ENCODE measurements around the gene NIM1K. TPM values are rescaled to one million over a fixed set of nuclear protein-coding genes. Genes with fewer than 3 reads are reported as not detected.

NIM1K gene
- total RNA-seq, 1 donor from 2014 or later: 0.61 TPM

DNA sequence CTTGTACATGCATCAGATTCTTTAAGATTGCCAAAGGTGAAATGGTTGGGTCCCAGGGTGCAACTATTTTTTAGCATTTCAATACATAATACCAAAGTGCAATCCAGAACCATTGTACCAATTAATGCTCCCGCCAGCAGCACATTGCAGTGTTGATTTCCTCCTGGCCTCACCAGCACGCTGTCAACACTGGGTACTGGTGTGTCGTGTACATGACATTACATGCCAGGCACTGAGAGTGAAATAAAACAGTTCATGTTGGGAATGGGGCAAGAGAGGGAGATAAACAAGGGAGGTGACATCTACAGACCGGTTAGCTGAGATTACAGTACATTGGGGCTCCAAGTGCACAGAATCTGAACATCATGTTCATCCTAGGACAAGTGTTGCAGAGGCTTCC, 83.4 kb downstream of the NIM1K start:
- intact Hi-C loops (cut with micrococcal nuclease): no loop called here

DNA sequence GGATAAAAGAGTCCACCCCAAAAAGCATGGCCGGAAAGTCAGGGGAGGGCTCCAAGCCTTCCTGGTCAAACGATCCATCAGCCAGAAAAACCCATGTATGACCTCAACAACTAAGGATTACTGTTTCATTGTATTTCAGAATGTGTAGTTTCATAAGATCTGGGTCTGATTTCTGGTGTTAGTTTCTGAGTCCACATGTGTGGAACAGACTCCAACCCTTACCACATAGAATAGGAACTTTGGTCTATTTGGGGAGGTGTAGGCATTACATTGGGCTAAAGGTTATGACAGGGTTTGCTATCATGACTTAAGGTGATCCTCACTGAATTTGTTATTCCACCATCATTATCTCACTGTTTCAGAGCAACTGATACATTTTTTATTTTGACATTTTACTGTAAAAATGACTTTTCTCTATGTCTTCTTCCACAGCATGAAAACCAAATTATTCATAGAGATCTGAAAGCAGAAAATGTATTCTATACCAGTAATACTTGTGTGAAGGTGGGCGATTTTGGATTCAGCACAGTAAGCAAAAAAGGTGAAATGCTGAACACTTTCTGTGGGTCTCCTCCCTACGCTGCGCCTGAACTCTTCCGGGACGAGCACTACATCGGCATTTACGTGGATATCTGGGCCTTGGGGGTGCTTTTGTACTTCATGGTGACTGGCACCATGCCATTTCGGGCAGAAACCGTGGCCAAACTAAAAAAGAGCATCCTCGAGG, 87.7 kb downstream of the NIM1K start:
- intact Hi-C loops (cut with micrococcal nuclease): no loop called here

DNA sequence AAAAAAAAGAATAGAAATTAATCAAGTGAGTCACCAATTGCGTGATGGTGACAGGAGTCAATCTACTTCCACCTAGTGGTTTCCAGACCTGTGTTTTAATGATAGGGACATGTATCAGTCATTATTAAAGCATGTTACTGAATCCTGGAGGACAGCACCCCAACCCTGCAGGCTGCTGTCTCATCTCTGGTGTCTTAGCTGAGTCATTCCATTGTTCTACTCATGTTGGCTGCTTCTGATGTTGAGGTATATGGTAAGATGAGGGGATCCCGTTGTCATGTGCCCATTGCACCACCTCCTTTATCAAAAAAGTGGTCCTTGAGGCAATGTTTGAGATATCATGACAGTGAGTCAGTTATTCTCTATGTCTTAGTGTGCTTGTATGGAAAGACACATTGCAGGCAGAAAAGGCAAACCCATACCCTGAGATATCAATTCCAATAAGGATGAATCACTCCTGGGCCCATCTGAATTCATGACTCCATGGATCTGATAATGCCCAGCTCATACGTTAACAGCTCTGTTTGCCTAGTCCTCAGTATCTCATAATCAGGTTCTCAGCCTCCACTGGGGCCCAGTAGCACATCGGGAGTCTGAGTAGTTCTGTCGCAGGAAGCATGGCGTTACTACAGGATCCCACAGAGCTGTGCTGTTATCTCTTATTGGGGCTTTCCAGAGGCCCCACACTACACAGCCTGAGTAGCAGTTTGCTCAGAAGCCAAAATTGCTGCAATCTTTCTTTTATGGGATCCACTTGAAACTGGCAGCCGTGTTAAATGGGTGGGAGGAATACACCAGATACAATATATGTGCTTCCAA, 90.0 kb downstream of the NIM1K start:
- intact Hi-C loops (cut with micrococcal nuclease): no loop called here

DNA sequence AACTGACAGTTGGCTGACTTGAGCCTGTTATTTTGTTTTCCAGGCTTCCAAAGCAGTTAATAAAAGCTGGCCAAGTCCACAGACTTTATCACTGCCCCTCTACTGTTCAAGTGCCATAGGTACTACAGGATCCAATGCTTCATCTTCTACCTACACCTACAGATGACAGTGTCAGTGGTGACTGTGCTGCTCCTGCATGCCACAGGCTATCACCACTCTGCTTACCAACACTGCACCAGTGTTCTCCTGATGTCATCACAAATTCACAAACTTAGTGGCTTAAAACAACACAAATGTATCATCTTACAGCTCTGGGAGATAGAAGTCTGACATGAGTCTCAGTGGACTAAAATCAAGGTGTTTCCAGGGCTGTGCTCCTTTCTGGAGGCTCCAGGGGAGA, 94.6 kb downstream of the NIM1K start:
- intact Hi-C loops (cut with micrococcal nuclease): no loop called here

DNA sequence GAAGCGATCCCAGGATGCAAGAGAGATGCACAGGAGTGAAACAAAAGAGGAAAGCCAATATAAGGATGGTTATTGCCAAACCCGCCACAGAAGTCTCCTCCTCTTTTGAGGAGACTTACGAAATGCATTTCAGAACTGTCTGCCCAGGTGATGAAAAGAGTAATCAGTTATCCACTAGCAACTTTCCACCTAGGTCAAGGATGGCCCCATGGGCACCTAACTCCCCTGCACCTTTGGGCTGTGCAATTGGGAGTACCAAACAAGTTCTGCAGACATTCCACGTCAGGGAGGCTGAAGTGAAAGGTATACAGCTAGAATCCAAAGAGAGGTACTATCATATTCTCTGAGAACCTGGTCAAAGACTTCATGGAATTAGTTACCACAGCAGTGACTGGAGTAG, 95.5 kb downstream of the NIM1K start:
- intact Hi-C loops (cut with micrococcal nuclease): no loop called here

DNA sequence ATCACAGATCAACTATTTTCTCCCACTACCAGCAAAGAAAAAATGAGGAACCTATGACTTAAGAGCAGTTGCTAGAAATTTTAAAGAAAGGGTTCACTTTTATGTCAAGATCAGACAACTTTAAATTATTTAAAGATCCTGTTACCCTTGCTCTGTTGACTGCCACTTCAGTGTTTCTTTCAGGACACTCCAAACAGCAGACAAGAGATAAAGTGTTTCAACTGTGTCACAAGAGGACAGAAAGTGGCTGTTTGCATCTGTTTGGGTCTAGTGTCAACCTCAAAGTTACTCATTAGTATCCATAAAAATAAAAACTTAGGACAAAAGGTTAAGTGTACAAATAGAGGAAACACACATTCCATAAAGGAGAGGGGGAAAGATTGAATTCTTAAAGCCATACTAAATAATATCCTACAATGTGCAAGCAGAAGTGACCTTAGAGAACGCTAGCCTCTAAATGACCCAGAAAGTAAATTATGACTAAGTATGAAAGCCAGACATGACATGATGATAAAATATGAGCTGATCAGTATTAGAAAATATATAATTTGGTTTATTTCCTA, 96.3 kb downstream of the NIM1K start:
- intact Hi-C loops (cut with micrococcal nuclease): no loop called here

DNA sequence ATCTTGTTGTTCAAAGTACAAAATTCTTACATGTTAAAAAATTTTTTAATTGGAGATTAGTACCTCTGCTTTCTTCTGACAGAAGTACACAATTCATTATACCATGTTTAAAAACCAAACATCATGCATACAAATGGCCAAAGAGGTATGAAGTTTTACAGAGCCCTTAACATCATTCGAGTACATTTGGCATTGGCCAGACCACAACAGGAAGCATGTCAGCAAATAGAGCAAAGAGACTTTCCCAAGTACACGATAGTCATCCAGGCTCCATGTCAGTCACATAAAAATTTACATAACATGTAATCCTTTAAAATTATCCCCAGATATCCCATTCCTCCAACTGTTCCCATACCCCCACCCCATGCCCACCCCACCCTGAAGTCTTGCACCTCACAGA, 98.7 kb downstream of the NIM1K start:
- intact Hi-C loops (cut with micrococcal nuclease): no loop called here

DNA sequence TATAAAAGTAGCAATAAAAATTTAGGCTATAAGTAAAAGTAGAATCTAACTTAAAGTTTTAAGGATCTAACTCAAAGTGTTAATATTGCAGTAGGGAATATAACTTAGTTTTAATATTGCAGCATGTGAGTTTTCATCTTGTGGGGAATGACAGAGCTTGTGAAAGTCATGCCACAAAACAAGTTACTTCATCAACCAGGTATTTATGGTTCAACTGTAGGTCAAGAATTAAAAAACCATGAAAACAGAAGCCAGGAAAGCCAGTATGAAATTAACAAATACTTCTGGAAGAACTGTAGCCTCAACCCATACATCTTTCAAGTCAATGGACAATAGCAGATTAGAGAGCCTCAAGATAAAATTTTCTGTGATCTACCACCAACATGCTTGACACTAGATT, 102.2 kb downstream of the NIM1K start:
- intact Hi-C loops (cut with micrococcal nuclease): no loop called here

DNA sequence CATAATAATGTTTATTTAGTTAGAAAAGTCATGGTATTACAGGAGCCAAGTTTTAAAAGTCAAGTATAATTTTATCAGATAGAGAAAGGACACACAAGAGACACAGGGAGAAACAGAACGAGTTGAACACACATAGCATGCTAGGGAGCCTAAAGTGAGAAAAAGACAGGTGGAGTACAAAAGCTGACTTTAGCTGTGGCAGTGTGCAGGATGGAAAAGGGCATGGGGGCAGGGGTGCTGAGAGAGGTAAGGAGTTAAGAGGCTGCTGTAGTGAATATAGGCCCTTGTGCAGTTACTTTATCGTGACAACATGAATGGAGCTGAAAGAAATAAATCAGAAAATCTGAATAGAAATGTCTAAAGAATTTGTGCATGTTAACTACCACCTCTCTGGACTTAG, 103.2 kb downstream of the NIM1K start:
- intact Hi-C loops (cut with micrococcal nuclease): no loop called here

DNA sequence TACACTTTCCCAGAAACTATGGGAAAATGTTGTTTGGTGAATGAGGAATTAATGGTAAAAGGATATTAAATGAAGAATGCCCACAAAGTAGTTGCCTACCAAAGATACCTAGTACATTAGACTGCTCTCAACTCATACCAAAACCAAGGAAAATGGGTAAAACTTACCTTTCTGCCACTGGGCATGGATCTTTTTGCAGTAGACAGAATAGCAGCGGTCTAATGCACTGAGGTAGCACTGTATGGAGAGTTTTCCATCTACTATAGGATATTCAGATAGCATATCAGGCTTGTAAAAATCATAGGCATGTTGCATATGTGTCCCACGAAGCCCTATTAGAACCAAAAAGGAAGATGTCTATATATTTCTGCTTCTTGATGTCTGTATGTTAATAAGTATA, 104.8 kb downstream of the NIM1K start:
- intact Hi-C loops (cut with micrococcal nuclease): no loop called here

DNA sequence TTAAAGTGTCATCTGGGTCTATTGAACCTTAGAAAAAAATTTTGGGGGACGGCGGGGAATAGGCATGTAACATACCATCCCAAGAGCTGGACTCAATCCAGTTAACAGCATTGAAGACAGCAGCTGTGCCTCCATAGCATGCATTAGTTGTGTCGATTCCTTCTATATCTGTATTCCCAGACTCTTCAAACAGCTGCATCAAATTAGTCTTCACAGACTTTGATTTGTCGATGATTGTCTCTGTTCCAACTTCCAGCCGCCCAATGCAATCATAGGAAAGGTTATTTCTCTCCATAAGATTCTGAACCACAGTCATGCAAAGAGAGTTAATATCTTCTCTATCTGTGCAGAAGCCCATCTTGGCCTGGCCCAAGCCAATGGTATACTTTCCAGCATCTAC, 106.4 kb downstream of the NIM1K start:
- intact Hi-C loops (cut with micrococcal nuclease): no loop called here

DNA sequence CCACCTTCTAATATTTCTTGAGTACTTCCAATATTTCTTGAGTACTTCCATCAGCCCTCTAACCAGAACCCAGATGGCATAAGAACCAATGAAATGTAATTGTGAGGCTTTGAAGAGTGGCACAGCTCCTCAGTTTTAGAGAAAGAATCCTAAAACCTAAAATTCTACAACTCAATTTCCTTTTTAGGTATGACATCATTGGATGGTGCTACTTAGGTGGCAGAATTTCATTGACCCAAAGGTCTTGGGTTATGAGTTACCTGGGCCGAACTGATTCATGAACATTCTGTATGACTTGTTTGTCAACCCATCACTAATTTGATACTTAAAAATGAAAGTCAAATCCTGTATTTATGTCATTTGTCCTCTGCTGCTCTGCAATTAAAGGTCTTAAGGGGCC, 108.1 kb downstream of the NIM1K start:
- intact Hi-C loops (cut with micrococcal nuclease): loop anchor here (5.0 kb wide), 1 partner anchor 68 kb away; no protein-coding TSS in a partner anchor

DNA sequence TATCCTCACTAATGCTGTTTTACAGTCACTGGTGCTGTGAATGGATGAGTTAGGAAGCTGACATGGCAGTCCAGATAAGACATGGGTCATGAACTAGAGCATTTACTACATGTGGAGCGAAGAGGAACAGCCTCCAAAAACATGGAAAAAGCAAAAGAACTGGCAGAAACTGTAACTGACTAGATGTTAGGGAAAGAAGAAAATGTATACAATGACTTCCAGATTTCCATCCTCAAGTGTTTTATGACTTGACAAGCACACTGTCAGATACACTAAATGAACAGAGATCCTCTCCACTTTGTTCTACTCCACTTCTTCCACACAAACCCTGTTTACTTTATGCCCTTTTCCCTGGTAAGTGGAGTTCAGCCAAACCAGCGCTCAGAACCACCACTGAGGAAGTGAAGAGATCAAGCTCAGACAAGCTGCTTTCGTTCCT, 109.6 kb downstream of the NIM1K start:
- intact Hi-C loops (cut with micrococcal nuclease): loop anchor here (5.0 kb wide), 1 partner anchor 69 kb away; no protein-coding TSS in a partner anchor

DNA sequence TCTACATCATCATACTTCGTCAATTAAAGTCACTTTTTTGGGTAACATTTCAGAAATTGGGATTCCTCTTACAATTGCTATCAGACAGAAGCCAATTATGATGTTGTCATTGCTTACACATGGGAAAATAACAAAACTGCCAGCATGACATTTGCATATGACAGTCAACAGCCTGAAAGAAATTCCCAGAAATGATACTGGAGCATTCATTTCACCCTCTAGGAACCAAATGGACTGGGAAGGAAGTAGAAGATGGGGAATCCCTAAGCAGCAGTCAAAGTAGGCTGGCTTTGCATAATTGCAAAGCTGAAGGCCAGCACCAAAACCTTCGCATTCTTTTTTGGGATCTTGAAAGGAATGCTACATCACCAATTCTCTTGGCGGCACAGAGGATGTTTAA, 110.5 kb downstream of the NIM1K start:
- intact Hi-C loops (cut with micrococcal nuclease): loop anchor here (5.0 kb wide), 1 partner anchor 70 kb away; no protein-coding TSS in a partner anchor

DNA sequence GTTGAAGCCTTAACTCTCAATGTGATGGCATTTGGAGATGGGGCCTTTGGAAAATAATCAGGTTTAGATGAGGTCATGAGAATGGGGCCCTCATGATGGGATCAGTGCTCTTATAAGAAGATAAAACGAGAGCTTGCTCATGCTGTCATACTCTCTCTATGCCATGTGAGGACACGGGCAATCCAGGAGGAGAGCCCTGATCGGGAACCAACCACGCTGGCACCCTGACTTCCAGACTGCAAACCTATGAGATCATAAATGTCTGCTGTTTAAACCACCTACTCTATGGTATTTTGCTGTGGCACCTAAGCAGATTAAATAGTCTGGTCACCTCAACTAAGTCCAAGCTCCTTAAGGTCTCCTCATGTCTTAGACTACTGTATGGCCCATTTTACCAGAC, 111.2 kb downstream of the NIM1K start:
- intact Hi-C loops (cut with micrococcal nuclease): loop anchor here (5.0 kb wide), 1 partner anchor 71 kb away; no protein-coding TSS in a partner anchor

DNA sequence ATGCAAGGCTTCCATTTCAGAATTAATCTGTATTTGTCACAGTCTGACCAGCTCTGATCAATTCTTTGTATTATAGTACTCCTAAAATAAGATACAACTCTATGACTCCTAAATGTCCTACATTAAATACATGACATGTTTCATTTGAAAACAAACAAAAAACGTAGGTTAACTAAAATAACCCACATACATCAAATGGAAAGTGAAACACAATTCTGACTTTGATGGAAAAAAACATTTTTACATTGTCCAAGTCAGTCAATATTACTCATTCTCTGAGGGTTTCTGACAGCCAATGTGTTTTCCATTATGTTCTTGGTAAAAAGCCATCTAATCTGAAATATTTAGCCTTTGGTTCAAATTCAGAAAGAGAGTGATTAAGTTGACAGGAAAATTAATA, 112.5 kb downstream of the NIM1K start:
- intact Hi-C loops (cut with micrococcal nuclease): loop anchor here (1.0 to 5.0 kb wide), 7 partner anchors 9 to 354 kb away; partner anchors contain the start of genes C5orf34 and HMGCS1

DNA sequence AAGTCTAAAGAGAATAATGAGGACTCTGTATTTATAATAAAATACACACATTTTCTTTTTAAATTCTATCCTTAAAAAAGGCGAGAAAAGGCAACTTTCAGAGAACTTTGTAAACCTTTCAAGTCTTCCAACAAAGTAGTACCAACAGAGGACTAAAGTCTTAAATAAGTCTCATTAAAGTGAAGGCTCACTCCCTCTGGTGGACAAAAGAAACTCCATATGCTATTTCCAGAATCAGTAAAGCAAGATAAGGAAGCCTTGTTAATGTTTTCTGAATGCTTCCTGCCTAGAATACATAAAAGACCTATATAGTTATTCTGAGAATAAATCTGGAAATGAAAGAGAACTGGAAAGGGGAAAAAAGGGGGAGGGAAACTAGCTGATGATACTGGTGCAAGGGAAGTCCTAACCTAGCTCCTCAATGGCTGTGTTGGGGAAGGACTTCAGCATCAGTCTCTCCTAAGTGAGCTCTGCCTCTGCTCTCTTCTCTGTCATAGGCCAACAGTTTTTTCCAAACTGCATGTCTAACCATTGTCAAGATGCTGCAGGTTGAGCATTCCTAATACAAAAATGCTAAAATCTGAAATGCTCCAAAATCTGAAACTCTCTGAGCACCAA, 114.0 kb downstream of the NIM1K start:
- intact Hi-C loops (cut with micrococcal nuclease): loop anchor here (1.0 to 2.0 kb wide), 7 partner anchors 83 to 355 kb away; partner anchors contain the start of gene C5orf34

DNA sequence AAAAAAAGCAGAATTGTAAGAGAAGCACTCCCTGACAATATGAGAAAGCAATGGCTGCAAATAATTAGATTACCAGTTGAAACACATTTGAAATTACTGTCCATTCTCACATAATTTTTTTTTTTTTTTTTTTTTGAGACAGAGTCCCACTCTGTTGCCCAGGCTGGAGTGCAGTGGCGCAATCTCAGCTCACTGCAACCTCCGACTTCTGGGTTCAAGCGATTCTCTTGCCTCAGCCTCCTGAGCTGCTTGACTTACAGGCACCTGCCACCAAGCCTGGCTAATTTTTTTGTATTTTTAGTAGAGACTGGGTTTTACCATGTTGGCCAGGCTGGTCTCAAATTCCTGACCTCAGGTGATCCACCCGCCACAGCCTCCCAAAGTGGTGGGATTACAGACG, 114.9 kb downstream of the NIM1K start:
- intact Hi-C loops (cut with micrococcal nuclease): loop anchor here (1.0 kb wide), 4 partner anchors 82 to 233 kb away; no protein-coding TSS in a partner anchor

DNA sequence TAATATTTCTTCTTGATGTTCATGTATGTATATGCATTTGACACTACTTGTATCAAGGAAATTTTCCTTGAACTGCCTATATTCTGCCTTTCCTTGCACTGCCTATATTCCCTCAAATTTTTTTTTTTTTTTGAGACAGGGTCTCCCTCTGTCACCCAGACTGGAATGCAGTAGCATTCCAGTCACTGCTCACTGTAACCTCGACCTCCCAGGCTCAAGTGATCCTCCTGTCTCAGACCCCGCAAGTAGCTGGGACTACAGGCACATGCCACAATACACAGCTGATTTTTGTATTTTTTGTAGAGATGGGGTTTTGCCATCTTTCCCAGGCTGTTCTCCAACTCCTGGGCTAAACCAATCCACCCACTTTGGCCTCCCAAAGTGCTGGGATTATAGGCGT, 117.1 kb downstream of the NIM1K start:
- intact Hi-C loops (cut with micrococcal nuclease): no loop called here

DNA sequence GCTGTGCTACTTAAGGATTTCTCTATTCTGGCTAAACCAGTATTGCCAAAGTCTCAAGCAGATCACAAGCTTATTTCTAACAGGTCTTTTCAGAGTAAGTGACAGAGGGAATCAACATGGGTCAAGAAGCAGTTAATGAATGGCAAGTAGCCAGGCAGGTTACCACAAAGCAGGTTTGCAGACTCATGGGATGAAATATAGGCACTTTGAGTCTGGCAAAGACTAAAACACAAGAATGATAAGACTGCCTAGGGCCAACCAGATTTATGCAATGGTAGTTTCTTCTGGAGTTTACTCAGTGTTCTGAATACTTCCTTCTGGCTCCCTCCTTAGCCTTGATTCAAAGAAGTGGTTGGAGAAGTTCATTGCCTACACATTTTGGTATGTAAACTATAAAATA, 117.6 kb downstream of the NIM1K start:
- intact Hi-C loops (cut with micrococcal nuclease): loop anchor here (5.0 kb wide), 3 partner anchors 1382 to 1568 kb away; partner anchors contain the start of genes FBXO4 and RIMOC1

DNA sequence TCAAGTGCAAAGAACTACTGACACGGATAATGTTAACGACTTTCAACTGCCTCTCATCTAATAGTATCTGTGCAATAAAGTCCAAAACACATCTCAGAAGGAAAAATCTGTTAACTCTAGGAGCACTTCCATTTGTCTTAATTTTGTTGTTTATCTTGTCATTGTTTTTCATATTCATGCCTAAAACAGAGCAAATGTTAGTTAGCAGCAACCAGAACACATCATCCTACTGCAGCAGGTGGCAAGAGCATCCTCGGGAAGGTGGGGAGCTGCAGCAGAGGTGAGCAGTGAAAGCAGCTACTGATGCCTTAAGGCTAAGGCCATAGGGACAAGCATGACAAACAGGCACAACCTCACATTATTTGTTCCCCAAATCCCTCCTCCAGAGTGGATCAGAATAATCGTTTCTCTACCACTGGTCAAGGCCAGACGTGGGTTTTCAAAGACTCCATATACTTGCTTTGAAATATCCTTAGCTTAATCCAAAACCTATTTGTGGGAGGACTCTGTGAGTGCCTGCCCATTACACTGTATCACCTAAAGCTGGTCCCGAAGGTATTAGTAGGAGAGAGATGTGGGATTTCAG, 120.1 kb downstream of the NIM1K start:
- intact Hi-C loops (cut with micrococcal nuclease): loop anchor here (2.0 to 5.0 kb wide), 6 partner anchors 77 to 1565 kb away; partner anchors contain the start of genes FBXO4, NNT and RIMOC1
